HEK293 (cell line): ENCODE data around the gene CLMN.
A peak's percentile ranks its signal among the peaks of the same experiment; 100 is the strongest.

Experiments used
- CTCF ChIA-PET: fragments of 350-600 bp; formaldehyde crosslinking; extraction: SDS; loops from one replicate; lab custom pipeline; 2021; ENCODE audit warnings: antibody characterized with exemption; lab: Yijun Ruan, JAX
- POLR2A ChIA-PET: fragments of 300-600 bp; formaldehyde crosslinking; extraction: SDS; loops from one replicate; lab custom pipeline; 2020; ENCODE audit warnings: antibody characterized with exemption, inconsistent platforms; lab: Yijun Ruan, JAX
- H3K27ac ChIP-seq: fragments of 200-500 bp; sonication (Bioruptor generic); 2 replicates; pipeline ENCODE4 v1.5.1; 2014; ENCODE audit warnings: low read depth, low read length, control low read depth, inconsistent platforms; ENCODE audit errors: extremely low read depth
- H3K36me3 ChIP-seq, 2 experiments: fragments of 200-500 bp in 1 of 2; sonication (Bioruptor generic) in 1 of 2; 1 replicate in 1 of 2; 2 replicates in 1 of 2; pipeline ENCODE4 v1.5.1; 2014 to 2017; ENCODE audit warnings: inconsistent platforms in 2 of 2, low read length in 2 of 2; ENCODE audit not compliant: control insufficient read depth in 2 of 2, insufficient read depth in 1 of 2
- H3K4me1 ChIP-seq: fragments of 200-500 bp; sonication (Bioruptor generic); 2 replicates; pipeline ENCODE4 v1.5.1; 2014; ENCODE audit warnings: mild to moderate bottlenecking, low read length, inconsistent platforms; ENCODE audit not compliant: control insufficient read depth, insufficient read depth
- H3K4me3 ChIP-seq: 2 replicates; pipeline ENCODE4 v1.5.1; 2011; ENCODE audit warnings: low read depth, mild to moderate bottlenecking, control low read depth, low read length, moderate library complexity
- H3K9me3 ChIP-seq: fragments of 200-500 bp; sonication (Bioruptor generic); 2 replicates; pipeline ENCODE4 v1.5.1; 2014; ENCODE audit warnings: low read depth, low read length, inconsistent platforms; ENCODE audit not compliant: control insufficient read depth, insufficient read depth
- BCL11A ChIP-seq: fragments of 450-650 bp; formaldehyde crosslinking; IDR thresholded peaks from 2 replicates; pipeline ENCODE4 v1.5.1; 2016; ENCODE audit warnings: low read depth, missing biosample characterization, missing genetic modification characterization
- EGR2 ChIP-seq: fragments of 450-650 bp; formaldehyde crosslinking; IDR thresholded peaks from 2 replicates; pipeline ENCODE4 v1.5.1; 2016; ENCODE audit warnings: low read depth, missing biosample characterization, missing genetic modification characterization
- GLIS2 ChIP-seq: fragments of 450-650 bp; formaldehyde crosslinking; IDR thresholded peaks from 2 replicates; pipeline ENCODE4 v1.5.1; 2016; ENCODE audit warnings: missing biosample characterization, missing genetic modification characterization
- IKZF3 ChIP-seq: fragments of 450-650 bp; IDR thresholded peaks from 2 replicates; pipeline ENCODE4 v1.5.0; 2018; ENCODE audit warnings: missing biosample characterization, mild to moderate bottlenecking, missing genetic modification characterization, moderate library complexity
- MZF1 ChIP-seq: fragments of 450-650 bp; formaldehyde crosslinking; IDR thresholded peaks from 2 replicates; pipeline ENCODE4 v1.5.1; 2017; ENCODE audit warnings: missing biosample characterization, missing genetic modification characterization, borderline replicate concordance
- SALL2 ChIP-seq: fragments of 450-650 bp; formaldehyde crosslinking; IDR thresholded peaks from 2 replicates; pipeline ENCODE4 v1.5.0; 2017; ENCODE audit warnings: missing biosample characterization, mild to moderate bottlenecking, missing genetic modification characterization, borderline replicate concordance
- TSHZ1 ChIP-seq: fragments of 450-650 bp; formaldehyde crosslinking; IDR thresholded peaks from 2 replicates; pipeline ENCODE4 v1.5.1; 2016; ENCODE audit warnings: missing biosample characterization, missing genetic modification characterization, borderline replicate concordance
- ZFP69B ChIP-seq: fragments of 450-650 bp; formaldehyde crosslinking; IDR thresholded peaks from 2 replicates; pipeline ENCODE4 v1.5.1; 2016; ENCODE audit warnings: missing biosample characterization, missing genetic modification characterization
- ZNF221 ChIP-seq: fragments of 450-650 bp; formaldehyde crosslinking; IDR thresholded peaks from 2 replicates; pipeline ENCODE4 v1.5.1; 2017; ENCODE audit warnings: missing biosample characterization, missing genetic modification characterization, borderline replicate concordance
- ZNF311 ChIP-seq: fragments of 450-650 bp; formaldehyde crosslinking; IDR thresholded peaks from 2 replicates; pipeline ENCODE4 v1.5.1; 2017; ENCODE audit warnings: missing biosample characterization, missing genetic modification characterization, borderline replicate concordance
- ZNF423 ChIP-seq: fragments of 450-650 bp; formaldehyde crosslinking; IDR thresholded peaks from 2 replicates; pipeline ENCODE4 v1.5.1; 2016; ENCODE audit warnings: missing biosample characterization, missing genetic modification characterization
- ZNF426 ChIP-seq: fragments of 450-650 bp; formaldehyde crosslinking; IDR thresholded peaks from 2 replicates; pipeline ENCODE4 v1.5.1; 2017; ENCODE audit warnings: missing biosample characterization, missing genetic modification characterization, mild to moderate bottlenecking, inconsistent platforms, moderate library complexity
- ZNF658 ChIP-seq: fragments of 450-650 bp; formaldehyde crosslinking; IDR thresholded peaks from 2 replicates; pipeline ENCODE4; 2016; ENCODE audit warnings: missing biosample characterization, missing genetic modification characterization
- ZNF76 ChIP-seq: fragments of 450-650 bp; formaldehyde crosslinking; IDR thresholded peaks from 2 replicates; pipeline ENCODE4; 2016; ENCODE audit warnings: low read depth, missing biosample characterization, missing genetic modification characterization, borderline replicate concordance
- ZSCAN30 ChIP-seq: fragments of 450-650 bp; IDR thresholded peaks from 2 replicates; pipeline ENCODE4 v1.5.1; 2018; ENCODE audit warnings: missing biosample characterization, mild to moderate bottlenecking, missing genetic modification characterization, moderate library complexity
- TF ChIP-seq, protein P1 (sequence below): fragments of 450-650 bp; formaldehyde crosslinking; IDR thresholded peaks from 2 replicates; pipeline ENCODE4 v1.5.1; 2016; ENCODE audit warnings: missing biosample characterization, missing genetic modification characterization, low read depth

The CLMN gene

DNA sequence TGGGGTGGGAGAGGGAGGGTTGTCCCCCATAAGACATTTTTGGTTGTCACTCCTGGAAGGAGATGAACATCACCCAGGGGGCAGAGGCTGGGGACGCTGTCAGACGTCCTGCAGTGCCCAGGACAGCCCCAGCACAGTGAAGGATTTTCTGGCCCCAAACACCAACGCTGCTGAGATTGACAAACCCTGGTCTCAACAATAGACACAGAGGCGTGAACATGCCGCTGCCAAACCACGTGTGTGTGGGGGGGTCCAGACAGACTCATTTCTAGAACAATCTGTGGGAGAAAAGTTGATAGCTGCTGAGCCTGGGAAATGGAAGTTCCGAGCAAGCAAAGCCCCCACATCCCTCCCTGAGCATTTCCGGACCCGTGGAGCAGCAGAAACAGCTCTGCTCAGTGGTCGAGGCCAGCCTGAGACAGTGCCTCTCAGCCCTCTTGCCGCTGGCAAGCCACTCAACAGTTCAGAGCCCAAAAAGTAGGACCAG lies 43.8 kb upstream of the CLMN start:
- Histone ChIP-seq H3K4me3 (no peak overlapping the region), H3K36me3 (no peaks in the 10 kb centered on the region), H3K27ac (no peak overlapping the region), H3K4me1 (peaks cover 4% of the 10 kb centered on the region; the same call in 1 of the 2 replicates), H3K9me3 (no peaks in the 10 kb centered on the region)
- 0 out of 2 replicates have a peak, but pooled peaks have one; percentile 6 for TF ChIP-seq EGR2 (tag by site-specific recombination)
- TF ChIP-seq ZNF658 (tag by site-specific recombination), result no peak
- ChIA-PET POLR2A (no interaction called here), CTCF (no interaction called here)

DNA sequence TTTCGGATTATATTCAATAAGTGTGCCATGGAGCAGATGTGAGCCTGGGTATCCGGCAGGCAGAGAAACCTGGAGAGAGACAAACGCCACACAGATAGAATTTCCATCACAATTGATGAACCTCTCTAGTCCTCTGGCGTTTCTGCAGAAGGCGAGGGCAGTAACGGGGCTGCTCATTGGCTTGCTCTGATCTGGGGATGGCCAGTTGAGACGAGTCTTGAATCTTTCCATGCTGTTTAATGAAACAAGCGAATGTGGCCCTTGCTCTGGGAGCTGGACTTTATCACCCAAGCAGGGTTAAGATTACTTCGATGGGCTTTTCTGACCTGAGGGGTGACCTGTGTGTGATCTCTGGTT lies 42.4 kb upstream of the CLMN start:
- Histone ChIP-seq H3K36me3 (no peaks in the 10 kb centered on the region), H3K9me3 (no peaks in the 10 kb centered on the region), H3K27ac (no peak overlapping the region), H3K4me1 (peaks cover 4% of the 10 kb centered on the region; the same call in 1 of the 2 replicates), H3K4me3 (no peak overlapping the region)
- POLR2A ChIA-PET, result no interaction called here
- TF ChIP-seq ZFP69B (no peak), BCL11A (tag by site-specific recombination) (no peak), GLIS2 (tag by site-specific recombination) (no peak), ZNF311 (tag by site-specific recombination) (no peak), ZSCAN30 (tag by site-specific recombination) (no peak), IKZF3 (tag by site-specific recombination) (no peak), ZNF426 (tag by site-specific recombination) (no peak), SALL2 (tag by site-specific recombination) (no peak), MZF1 (no peak), ZNF423 (tag by site-specific recombination) (no peak), ZNF76 (no peak), TSHZ1 (tag by site-specific recombination) (no peak), ZNF221 (tag by site-specific recombination) (no peak)
- TF ChIP-seq, protein P1, sequence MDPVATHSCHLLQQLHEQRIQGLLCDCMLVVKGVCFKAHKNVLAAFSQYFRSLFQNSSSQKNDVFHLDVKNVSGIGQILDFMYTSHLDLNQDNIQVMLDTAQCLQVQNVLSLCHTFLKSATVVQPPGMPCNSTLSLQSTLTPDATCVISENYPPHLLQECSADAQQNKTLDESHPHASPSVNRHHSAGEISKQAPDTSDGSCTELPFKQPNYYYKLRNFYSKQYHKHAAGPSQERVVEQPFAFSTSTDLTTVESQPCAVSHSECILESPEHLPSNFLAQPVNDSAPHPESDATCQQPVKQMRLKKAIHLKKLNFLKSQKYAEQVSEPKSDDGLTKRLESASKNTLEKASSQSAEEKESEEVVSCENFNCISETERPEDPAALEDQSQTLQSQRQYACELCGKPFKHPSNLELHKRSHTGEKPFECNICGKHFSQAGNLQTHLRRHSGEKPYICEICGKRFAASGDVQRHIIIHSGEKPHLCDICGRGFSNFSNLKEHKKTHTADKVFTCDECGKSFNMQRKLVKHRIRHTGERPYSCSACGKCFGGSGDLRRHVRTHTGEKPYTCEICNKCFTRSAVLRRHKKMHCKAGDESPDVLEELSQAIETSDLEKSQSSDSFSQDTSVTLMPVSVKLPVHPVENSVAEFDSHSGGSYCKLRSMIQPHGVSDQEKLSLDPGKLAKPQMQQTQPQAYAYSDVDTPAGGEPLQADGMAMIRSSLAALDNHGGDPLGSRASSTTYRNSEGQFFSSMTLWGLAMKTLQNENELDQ, result no peak
- CTCF ChIA-PET, result interaction anchor here (0.5 to 2.6 kb wide), 13 partner anchors 11 to 612 kb away, joined by 3 to 18 read pairs (median 3); no protein-coding TSS in a partner anchor
